Ovary (tissue), 9 donors: ENCODE results near the gene ZNF710. TPM values are rescaled to one million over a fixed set of nuclear protein-coding genes. Genes with fewer than 3 reads are reported as not detected.

Experiments
- DNase-seq, 5 donors: peaks; one replicate each; pipeline ENCODE4 v3.0.0-alpha.2; 2019 to 2020
- H3K27ac ChIP-seq, 2 donors: fragments of 200-600 bp; one replicate each; pipeline versions ENCODE4 v1.5.1 to v1.8.0; 2019 to 2022
- H3K27me3 ChIP-seq: fragments of 200-600 bp; one replicate; pipeline ENCODE4 v1.8.0; 2022
- H3K36me3 ChIP-seq: fragments of 200-600 bp; sonication (generic); one replicate; pipeline ENCODE4 v1.5.1; 2019
- H3K4me1 ChIP-seq: one replicate; pipeline ENCODE4 v1.8.1; 2013; ENCODE audit warnings: mild to moderate bottlenecking, moderate library complexity; ENCODE audit not compliant: insufficient read depth
- H3K4me3 ChIP-seq: fragments of 200-600 bp; sonication (generic); one replicate; pipeline ENCODE4 v1.5.1; 2017
- H3K9me3 ChIP-seq, 2 donors: fragments of 200-600 bp in 1 of 2; sonication (generic) in 1 of 2; one replicate each; pipeline versions ENCODE4 v1.5.1 to v1.8.1; 2013 to 2019; ENCODE audit warnings: mild to moderate bottlenecking in 1 of 2, moderate library complexity in 1 of 2
- CTCF ChIP-seq, 3 donors: fragments of 450-650 bp in 2 of 3; fragments of 200-600 bp in 1 of 3; IDR thresholded peaks; one replicate each; pipeline versions ENCODE4 v1.5.1 to v1.8.0; 2016 to 2022; ENCODE audit warnings: antibody characterized with exemption in 3 of 3, mild to moderate bottlenecking in 1 of 3
- EP300 ChIP-seq: sonication (generic); formaldehyde crosslinking; IDR thresholded peaks from one replicate; pipeline ENCODE4 v1.6.1; 2017; ENCODE audit warnings: antibody characterized with exemption
- POLR2A ChIP-seq: fragments of 450-650 bp; IDR thresholded peaks from one replicate; pipeline ENCODE4 v1.6.1; 2017; ENCODE audit warnings: antibody characterized with exemption, mild to moderate bottlenecking, moderate library complexity
- WGBS, 3 donors: extraction: QIAGEN DNeasy Blood & Tissue Kit in 1 of 3; methylation state at CpG; one replicate each; pipeline versions ENCODE4 v1.1.5 to v1.1.7; 2013 to 2017; 5-methylcytosine and 5-hydroxymethylcytosine counted together
- intact Hi-C, 4 donors: fragments of 100-400 bp; cut with DNase I; formaldehyde crosslinking; loops; one replicate each; pipeline versions ENCODE4 v1.11.0 to v1.15.1; 2022 to 2023
- polyA plus RNA-seq, 2 donors: library from polyadenylated mRNA; stranded (reverse); fragments of 200-250 nt in 1 of 2; fragments of 350-450 nt in 1 of 2; fragmentation: Illumina TruSeq in 1 of 2; extraction: RNeasy Lipid Tissue Mini Kit (QIAGEN cat#74804) in 1 of 2; gene quantifications; one replicate each; pipeline ENCODE4 v1.2.3, GENCODE V29; 2013 to 2014
- total RNA-seq, 7 donors: library from RNA; depleted of rRNA in 2 of 7; stranded (reverse); fragments of >200 nt in 2 of 7; fragmentation: NEBNext Ultra II Directional in 3 of 7; extraction: Animal tissue kit (Norgen Biotek cat#: 25700) in 3 of 7; gene quantifications; one replicate each; pipeline versions ENCODE4 v1.1.0 to v1.2.4, GENCODE V29; 2016 to 2023
- donor health status: DM: no; HTN: no; CAD: no; lungs with moderate emphysema.
- donor health status: DM: no; HTN: no; CAD: no.
- donor health status: Bipolar disorder and iron deficiency.
- donor health status: DM: yes; HTN: yes; CAD: no.
- donor health status: DM: no; HTN: no; CAD: no.
- donor health status: DM: yes; HTN: yes; CAD: no.

Gene ZNF710
- total and polyA plus RNA-seq, 9 donors, result 6.8 to 19.7 (median 14.4) TPM

GRCh38 chr15:90035840-90036230 lies 34.7 kb downstream of the ZNF710 start:
- Histone ChIP-seq H3K9me3 (no peaks in the 10 kb centered on the region), H3K27me3 (no peaks in the 10 kb centered on the region), H3K4me1 (peaks cover 26% of the 10 kb centered on the region), H3K27ac (no peak overlapping the region), H3K4me3 (no peak overlapping the region), H3K36me3 (no peaks in the 10 kb centered on the region)
- intact Hi-C loops, result no loop called here
- 79 to 89% (median 85%) methylated on average over 10 of the region's 10 CpGs for WGBS, 3 donors
- TF ChIP-seq POLR2A (no peak), CTCF (IDR thresholded peaks at IDR 0.05) (no peak), EP300 (no peak)
- no peak for DNase-seq

GRCh38 chr15:90036343-90036742 lies 35.2 kb downstream of the ZNF710 start:
- intact Hi-C loops, result no loop called here
- H3K4me1 ChIP-seq, result peaks cover 25% of the 10 kb centered on the region

GRCh38 chr15:90036806-90037510 lies 35.8 kb downstream of the ZNF710 start:
- 71 to 74% (median 72%) methylated on average over 11 of the region's 11 CpGs for WGBS, 3 donors
- intact Hi-C loops, result no loop called here
- Histone ChIP-seq H3K36me3 (no peaks in the 10 kb centered on the region), H3K4me1 (peaks cover 22% of the 10 kb centered on the region), H3K27me3 (no peaks in the 10 kb centered on the region), H3K4me3 (no peak overlapping the region), H3K27ac (no peak overlapping the region), H3K9me3 (no peaks in the 10 kb centered on the region)
- no peak for DNase-seq
- TF ChIP-seq POLR2A, result no peak
- TF ChIP-seq EP300, result no peak
- no peak for TF ChIP-seq CTCF (IDR thresholded peaks at IDR 0.05)

More at GRCh38 chr15:90036343-90036742, 35.2 kb downstream of the ZNF710 start:
- Histone ChIP-seq H3K27me3 (no peaks in the 10 kb centered on the region), H3K4me3 (no peak overlapping the region), H3K9me3 (no peaks in the 10 kb centered on the region), H3K36me3 (no peaks in the 10 kb centered on the region), H3K27ac (no peak overlapping the region)
- TF ChIP-seq EP300 (no peak), CTCF (IDR thresholded peaks at IDR 0.05) (no peak), POLR2A (no peak)
- WGBS, 3 donors, result 84 to 87% (median 84%) methylated on average over 9 of the region's 9 CpGs
- DNase-seq, result no peak

- WGBS, 3 donors, result 61 to 65% (median 62%) methylated on average over 5 of the region's 5 CpGs
- Histone ChIP-seq H3K36me3 (no peaks in the 10 kb centered on the region), H3K4me1 (peaks cover 22% of the 10 kb centered on the region), H3K4me3 (no peak overlapping the region), H3K27ac (no peak overlapping the region), H3K27me3 (no peaks in the 10 kb centered on the region), H3K9me3 (no peaks in the 10 kb centered on the region)
- intact Hi-C loops, result no loop called here
- DNase-seq, result no peak
- TF ChIP-seq CTCF (IDR thresholded peaks at IDR 0.05) (no peak), EP300 (no peak), POLR2A (no peak)
Observed at GRCh38 chr15:90037511-90037860, 36.4 kb downstream of the ZNF710 start.
